ENCODE measurements around the gene TMC7. TPM values are rescaled to one million over a fixed set of nuclear protein-coding genes. Genes with fewer than 3 reads are reported as not detected.

TMC7 gene
- total and polyA plus RNA-seq, 2 experiments from 2014 or later = 1.7 to 2.4 TPM

DNA sequence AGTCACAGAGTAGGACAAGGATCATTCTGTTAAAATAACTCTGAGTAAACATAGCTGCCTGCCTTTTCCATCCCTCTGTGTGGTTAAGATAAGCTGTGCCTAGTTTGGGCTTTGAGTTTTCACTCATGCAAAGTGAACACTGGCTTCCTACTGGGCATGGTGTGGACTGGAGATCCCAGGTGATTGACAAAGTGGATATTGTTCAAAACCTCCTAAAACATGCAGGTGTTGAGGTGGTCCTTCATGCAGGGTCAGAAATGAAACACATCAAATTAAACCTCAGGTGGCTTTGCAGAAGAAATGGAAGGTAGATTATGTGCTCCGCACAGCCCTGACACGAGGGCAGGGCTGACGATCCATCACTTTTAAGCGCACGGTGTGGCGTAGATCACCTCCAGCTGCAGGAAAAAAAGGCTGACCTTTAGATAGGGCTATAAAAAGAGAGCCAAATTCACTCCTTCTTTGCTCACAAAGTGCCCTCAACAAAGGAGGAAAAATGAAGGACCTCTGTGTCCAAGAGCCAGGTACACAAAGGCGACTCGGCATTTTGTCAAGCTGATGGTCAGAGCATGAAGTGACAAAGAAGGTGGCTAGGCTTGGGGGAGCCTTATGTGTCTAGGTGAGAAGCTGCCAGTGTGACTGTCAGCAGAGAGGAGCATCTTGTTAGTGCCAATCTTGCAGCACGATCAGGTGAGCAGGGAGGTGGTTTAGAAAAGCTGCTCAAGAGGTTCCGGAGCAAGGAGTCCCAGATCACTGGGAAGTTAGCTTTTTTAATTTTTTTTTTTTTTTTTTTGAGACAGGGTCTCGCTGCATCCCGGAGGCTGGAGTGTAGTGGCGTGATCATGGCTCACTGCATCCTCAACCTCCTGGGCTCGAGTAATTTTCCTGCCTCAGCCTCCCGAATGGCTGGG lies 110.2 kb downstream of the TMC7 start (continued):
- TF ChIP-seq, protein P1, sequence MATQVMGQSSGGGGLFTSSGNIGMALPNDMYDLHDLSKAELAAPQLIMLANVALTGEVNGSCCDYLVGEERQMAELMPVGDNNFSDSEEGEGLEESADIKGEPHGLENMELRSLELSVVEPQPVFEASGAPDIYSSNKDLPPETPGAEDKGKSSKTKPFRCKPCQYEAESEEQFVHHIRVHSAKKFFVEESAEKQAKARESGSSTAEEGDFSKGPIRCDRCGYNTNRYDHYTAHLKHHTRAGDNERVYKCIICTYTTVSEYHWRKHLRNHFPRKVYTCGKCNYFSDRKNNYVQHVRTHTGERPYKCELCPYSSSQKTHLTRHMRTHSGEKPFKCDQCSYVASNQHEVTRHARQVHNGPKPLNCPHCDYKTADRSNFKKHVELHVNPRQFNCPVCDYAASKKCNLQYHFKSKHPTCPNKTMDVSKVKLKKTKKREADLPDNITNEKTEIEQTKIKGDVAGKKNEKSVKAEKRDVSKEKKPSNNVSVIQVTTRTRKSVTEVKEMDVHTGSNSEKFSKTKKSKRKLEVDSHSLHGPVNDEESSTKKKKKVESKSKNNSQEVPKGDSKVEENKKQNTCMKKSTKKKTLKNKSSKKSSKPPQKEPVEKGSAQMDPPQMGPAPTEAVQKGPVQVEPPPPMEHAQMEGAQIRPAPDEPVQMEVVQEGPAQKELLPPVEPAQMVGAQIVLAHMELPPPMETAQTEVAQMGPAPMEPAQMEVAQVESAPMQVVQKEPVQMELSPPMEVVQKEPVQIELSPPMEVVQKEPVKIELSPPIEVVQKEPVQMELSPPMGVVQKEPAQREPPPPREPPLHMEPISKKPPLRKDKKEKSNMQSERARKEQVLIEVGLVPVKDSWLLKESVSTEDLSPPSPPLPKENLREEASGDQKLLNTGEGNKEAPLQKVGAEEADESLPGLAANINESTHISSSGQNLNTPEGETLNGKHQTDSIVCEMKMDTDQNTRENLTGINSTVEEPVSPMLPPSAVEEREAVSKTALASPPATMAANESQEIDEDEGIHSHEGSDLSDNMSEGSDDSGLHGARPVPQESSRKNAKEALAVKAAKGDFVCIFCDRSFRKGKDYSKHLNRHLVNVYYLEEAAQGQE (IDR thresholded peaks at IDR 0.05; ENCODE audit: unreplicated experiment) = no peak
- TF ChIP-seq STAT1 (IDR thresholded peaks at IDR 0.05; ENCODE audit: unreplicated experiment) (no peak), ZNF331 (CRISPR knock-in tag; IDR thresholded peaks at IDR 0.05; ENCODE audit: low read depth) (no peak), EZH2phosphoT487 (IDR thresholded peaks at IDR 0.05; ENCODE audit: unreplicated experiment) (no peak), CTCF (conservative IDR thresholded peaks at IDR 0.05; ENCODE audit: low read depth in 2 of 2) (no peak), CREB1 (CRISPR knock-in tag; IDR thresholded peaks at IDR 0.05; ENCODE audit: low read depth) (no peak)
- TF ChIP-seq, protein P2, sequence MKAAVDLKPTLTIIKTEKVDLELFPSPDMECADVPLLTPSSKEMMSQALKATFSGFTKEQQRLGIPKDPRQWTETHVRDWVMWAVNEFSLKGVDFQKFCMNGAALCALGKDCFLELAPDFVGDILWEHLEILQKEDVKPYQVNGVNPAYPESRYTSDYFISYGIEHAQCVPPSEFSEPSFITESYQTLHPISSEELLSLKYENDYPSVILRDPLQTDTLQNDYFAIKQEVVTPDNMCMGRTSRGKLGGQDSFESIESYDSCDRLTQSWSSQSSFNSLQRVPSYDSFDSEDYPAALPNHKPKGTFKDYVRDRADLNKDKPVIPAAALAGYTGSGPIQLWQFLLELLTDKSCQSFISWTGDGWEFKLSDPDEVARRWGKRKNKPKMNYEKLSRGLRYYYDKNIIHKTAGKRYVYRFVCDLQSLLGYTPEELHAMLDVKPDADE (IDR thresholded peaks at IDR 0.05) = no peak

- no peak overlapping the region for H3K4me2 ChIP-seq
- H3K79me2 ChIP-seq (replicated peaks; ENCODE audit: insufficient read depth) = no peaks in the 10 kb centered on the region
- H3K27me3 Mint-ChIP-seq (ENCODE audit: insufficient read depth, low read depth, poor library complexity) = peaks cover 3% of the 10 kb centered on the region
- no peak overlapping the region for H3K4me3 Mint-ChIP-seq
- no peaks in the 10 kb centered on the region for H4K20me1 ChIP-seq (replicated peaks; ENCODE audit: insufficient read depth)
- H3K27ac Mint-ChIP-seq = no peak overlapping the region
- peaks cover 2% of the 10 kb centered on the region; the same call in 1 of the 3 replicates for H3K36me3 Mint-ChIP-seq (ENCODE audit: low read depth)
- no peak overlapping the region for H3K27ac ChIP-seq (ENCODE audit: low read depth)
- no peak overlapping the region for H3K4me3 ChIP-seq
- no peaks in the 10 kb centered on the region for H3K27me3 ChIP-seq (ENCODE audit: insufficient read depth)
- H3F3A ChIP-seq (replicated peaks; ENCODE audit: low read depth) = no peaks in the 10 kb centered on the region
- peaks cover 12% of the 10 kb centered on the region; the same call in 2 of the 3 replicates for H3K9me3 Mint-ChIP-seq
- H2AFZ ChIP-seq = no peak overlapping the region
- no peaks in the 10 kb centered on the region for H3K9me2 ChIP-seq (ENCODE audit: insufficient read depth)
- TF ChIP-seq, protein P1 (IDR thresholded peaks at IDR 0.05; ENCODE audit: unreplicated experiment) = no peak
- TF ChIP-seq CTCF (conservative IDR thresholded peaks at IDR 0.05; ENCODE audit: low read depth in 2 of 2) = peak; percentile 23 to 44; a peak in 3 of 4 replicates
- no peak for ATAC-seq
- peak; percentile 33 for DNase-seq (ENCODE audit: low spot score)
- H3K36me3 ChIP-seq (ENCODE audit: insufficient read depth) = no peaks in the 10 kb centered on the region
- no peaks in the 10 kb centered on the region for H3K4me1 ChIP-seq (ENCODE audit: insufficient read depth)
- H3K4me1 Mint-ChIP-seq = no peaks in the 10 kb centered on the region; the same call in 2 of the 3 replicates
These were observed 111.0 kb downstream of the TMC7 start for GRCh38 chr16:19094542-19095365.

All from GM23338 (cell line).